GM13976 (cell line): ENCODE data around the gene OSBPL1A.

Experiments used
- DNase-seq: peaks from one replicate; pipeline ENCODE4 v3.0.0; 2012; ENCODE audit warnings: low spot score
- CTCF ChIP-seq: IDR thresholded peaks from 2 replicates; pipeline ENCODE4 v1.5.1; 2012; ENCODE audit warnings: borderline replicate concordance, mild to moderate bottlenecking; ENCODE audit not compliant: insufficient read depth; ENCODE audit errors: extremely low read depth, missing control alignments, control extremely low read depth
- in situ Hi-C: fragments of 300-500 bp; cut with MboI; formaldehyde crosslinking; loops from one replicate; pipeline ENCODE4 v1.12.0; 2022; ENCODE audit warnings: low sequenced_read_pairs, mixed read lengths, inconsistent platforms; ENCODE audit not compliant: unreplicated experiment

OSBPL1A gene

DNA sequence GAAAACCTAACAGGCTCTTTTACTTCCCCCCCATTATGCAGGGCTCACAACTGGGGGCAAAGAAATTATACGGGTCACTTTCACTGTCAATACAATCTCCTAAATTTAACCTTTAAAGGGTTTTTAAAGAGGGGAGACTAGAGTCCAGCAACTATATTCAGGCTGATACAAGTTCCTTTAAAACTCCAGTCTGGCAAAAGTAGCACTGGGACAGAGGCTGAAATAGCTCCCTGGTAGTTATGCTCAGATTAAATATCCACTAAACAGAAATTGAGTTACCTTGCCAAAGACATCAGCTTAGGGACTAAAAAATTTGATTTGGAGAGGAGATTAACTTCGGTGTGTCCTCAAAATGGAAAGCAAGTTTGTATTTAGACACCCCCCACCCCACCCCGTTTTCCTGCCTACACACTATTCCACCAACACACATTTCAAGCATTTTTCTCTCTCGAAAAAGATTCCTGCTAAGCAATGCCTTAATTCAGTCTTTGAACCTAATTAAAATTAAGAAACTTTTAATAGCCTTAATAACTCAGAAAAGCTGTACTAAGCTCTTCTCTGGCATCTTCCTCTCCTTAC is 127.2 kb downstream of the OSBPL1A start:
- DNase-seq, result no peak

DNA sequence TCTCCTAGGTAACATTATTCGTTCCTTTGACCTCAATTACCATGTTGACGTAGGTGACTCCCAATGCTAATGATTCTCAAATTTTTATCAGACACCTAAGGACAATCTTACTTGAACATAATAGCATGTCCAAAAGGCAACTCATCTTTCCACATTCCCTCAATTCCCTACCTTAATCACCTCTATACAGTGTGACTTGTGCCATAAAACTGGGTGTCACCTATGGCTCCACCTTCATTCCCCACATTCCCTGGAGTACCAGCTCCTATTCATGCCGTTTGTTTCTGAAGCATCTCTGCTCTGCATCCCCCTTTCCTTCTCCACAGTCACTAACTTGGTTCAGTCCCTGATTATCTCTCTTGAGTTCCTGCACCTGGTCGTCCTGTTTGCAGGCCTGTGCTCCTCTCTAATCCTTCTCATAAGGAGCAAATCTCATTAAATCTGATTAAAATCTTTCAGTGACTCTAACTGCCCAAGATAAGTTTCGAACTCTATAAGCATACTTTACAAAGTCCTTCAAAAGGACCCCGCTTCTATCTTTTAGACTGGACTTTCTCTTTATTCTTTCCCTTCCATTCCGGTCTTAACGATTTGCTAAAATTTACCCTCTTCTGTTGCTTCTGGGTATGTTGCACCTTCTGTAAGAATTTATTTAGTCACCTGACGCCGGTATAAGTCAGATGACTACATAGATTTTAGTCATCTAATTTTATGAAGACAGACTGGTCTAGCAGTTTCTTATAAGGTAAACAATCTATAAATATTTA is 128.7 kb downstream of the OSBPL1A start:
- TF ChIP-seq CTCF, result no peak
- no peak for DNase-seq
- in situ Hi-C loops, result no loop called here

More for the DNA sequence above, 127.2 kb downstream of the OSBPL1A start:
- TF ChIP-seq CTCF, result no peak
- in situ Hi-C loops, result no loop called here

DNA sequence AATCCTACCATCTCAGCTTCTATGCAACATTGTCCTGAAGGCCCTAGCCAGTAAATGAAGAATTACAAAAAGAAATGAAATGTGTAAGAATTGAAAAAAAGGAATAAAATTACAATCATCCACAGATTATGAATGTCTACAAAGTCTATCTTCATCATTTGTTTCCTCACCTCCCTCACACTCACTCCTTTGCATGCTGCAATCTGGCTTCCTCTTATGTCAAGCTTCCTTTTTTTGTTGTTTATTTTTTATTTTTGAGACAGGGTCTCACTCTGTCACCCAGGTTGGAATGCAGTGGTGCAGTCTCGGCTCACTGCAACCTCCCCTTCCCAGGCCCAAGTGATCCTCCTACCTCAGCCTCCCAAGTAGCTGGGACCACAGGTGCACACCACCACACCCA is 129.7 kb downstream of the OSBPL1A start:
- DNase-seq, result no peak
- TF ChIP-seq CTCF, result no peak
- in situ Hi-C loops, result no loop called here

- DNase-seq, result no peak
- no peak for TF ChIP-seq CTCF
- in situ Hi-C loops, result no loop called here
Measured at GRCh38 chr18:24266131-24266530, 131.5 kb downstream of the OSBPL1A start.

- in situ Hi-C loops, result no loop called here
- no peak for DNase-seq
- no peak for TF ChIP-seq CTCF
Measured at GRCh38 chr18:24265502-24266064, 132.0 kb downstream of the OSBPL1A start.

- no peak for TF ChIP-seq CTCF
- DNase-seq, result no peak
- in situ Hi-C loops, result no loop called here
Measured at GRCh38 chr18:24263050-24263449, 134.6 kb downstream of the OSBPL1A start.
